GM18499 (cell line): ENCODE results near the gene GPR84.
"Not testable (repeated sequence)": the region's sequence is repeated elsewhere in the genome, so short reads cannot be mapped to it uniquely, and the experiment has no call there.

Experiments used
- ATAC-seq: cut with Tn5 transposase; IDR thresholded peaks from one replicate; pipeline ENCODE4 v1.9.1; 2021; ENCODE audit warnings: moderate number of reproducible peaks; ENCODE audit not compliant: insufficient read depth, unreplicated experiment

GPR84 gene

GRCh38 chr12:54357506-54358190, 6.6 kb downstream of the GPR84 start:
- no peak for ATAC-seq

- no peak for ATAC-seq
Observed at GRCh38 chr12:54356951-54357356, 7.3 kb downstream of the GPR84 start.

GRCh38 chr12:54356228-54356627, 8.1 kb downstream of the GPR84 start:
- ATAC-seq = no peak

GRCh38 chr12:54355104-54355815, 9.0 kb downstream of the GPR84 start:
- ATAC-seq = no peak

GRCh38 chr12:54354271-54354670, 10.0 kb downstream of the GPR84 start:
- not testable (repeated sequence) for ATAC-seq

GRCh38 chr12:54352891-54353874, 11.1 kb downstream of the GPR84 start:
- no peak for ATAC-seq

GRCh38 chr12:54352022-54352531, 12.2 kb downstream of the GPR84 start:
- ATAC-seq = no peak

- no peak for ATAC-seq
Observed at GRCh38 chr12:54351341-54351740, 12.9 kb downstream of the GPR84 start.

GRCh38 chr12:54350743-54351142, 13.5 kb downstream of the GPR84 start:
- no peak for ATAC-seq

- no peak for ATAC-seq
Observed at GRCh38 chr12:54349679-54350078, 14.6 kb downstream of the GPR84 start.

- no peak for ATAC-seq
Observed at GRCh38 chr12:54349036-54349435, 15.2 kb downstream of the GPR84 start.

- ATAC-seq = no peak
Observed at GRCh38 chr12:54341378-54342300, 22.6 kb downstream of the GPR84 start.

- no peak for ATAC-seq
Observed at GRCh38 chr12:54340846-54341245, 23.4 kb downstream of the GPR84 start.

- ATAC-seq = no peak
Observed at GRCh38 chr12:54338698-54339296, 25.5 kb downstream of the GPR84 start.

GRCh38 chr12:54337854-54338650, 26.2 kb downstream of the GPR84 start:
- ATAC-seq = no peak

- no peak for ATAC-seq
Observed at GRCh38 chr12:54337280-54337842, 26.9 kb downstream of the GPR84 start.

GRCh38 chr12:54333420-54334034, 30.8 kb downstream of the GPR84 start:
- no peak for ATAC-seq

GRCh38 chr12:54331461-54331860, 32.8 kb downstream of the GPR84 start:
- no peak for ATAC-seq
